ENCODE measurements around the gene PLD2. TPM values are rescaled to one million over a fixed set of nuclear protein-coding genes. Genes with fewer than 3 reads are reported as not detected.

Gene PLD2, protein sequence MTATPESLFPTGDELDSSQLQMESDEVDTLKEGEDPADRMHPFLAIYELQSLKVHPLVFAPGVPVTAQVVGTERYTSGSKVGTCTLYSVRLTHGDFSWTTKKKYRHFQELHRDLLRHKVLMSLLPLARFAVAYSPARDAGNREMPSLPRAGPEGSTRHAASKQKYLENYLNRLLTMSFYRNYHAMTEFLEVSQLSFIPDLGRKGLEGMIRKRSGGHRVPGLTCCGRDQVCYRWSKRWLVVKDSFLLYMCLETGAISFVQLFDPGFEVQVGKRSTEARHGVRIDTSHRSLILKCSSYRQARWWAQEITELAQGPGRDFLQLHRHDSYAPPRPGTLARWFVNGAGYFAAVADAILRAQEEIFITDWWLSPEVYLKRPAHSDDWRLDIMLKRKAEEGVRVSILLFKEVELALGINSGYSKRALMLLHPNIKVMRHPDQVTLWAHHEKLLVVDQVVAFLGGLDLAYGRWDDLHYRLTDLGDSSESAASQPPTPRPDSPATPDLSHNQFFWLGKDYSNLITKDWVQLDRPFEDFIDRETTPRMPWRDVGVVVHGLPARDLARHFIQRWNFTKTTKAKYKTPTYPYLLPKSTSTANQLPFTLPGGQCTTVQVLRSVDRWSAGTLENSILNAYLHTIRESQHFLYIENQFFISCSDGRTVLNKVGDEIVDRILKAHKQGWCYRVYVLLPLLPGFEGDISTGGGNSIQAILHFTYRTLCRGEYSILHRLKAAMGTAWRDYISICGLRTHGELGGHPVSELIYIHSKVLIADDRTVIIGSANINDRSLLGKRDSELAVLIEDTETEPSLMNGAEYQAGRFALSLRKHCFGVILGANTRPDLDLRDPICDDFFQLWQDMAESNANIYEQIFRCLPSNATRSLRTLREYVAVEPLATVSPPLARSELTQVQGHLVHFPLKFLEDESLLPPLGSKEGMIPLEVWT
- total RNA-seq (13.6 and 14.9 TPM in 2 replicates), polyA plus RNA-seq (12.7 and 14.3 TPM in 2 replicates), polyA minus RNA-seq (ENCODE audit: low replicate concordance) (26.1 and 36.7 TPM in 2 replicates)
- 13.6 and 15.2 TPM in 2 replicates for polyA plus RNA-seq (2012)

DNA sequence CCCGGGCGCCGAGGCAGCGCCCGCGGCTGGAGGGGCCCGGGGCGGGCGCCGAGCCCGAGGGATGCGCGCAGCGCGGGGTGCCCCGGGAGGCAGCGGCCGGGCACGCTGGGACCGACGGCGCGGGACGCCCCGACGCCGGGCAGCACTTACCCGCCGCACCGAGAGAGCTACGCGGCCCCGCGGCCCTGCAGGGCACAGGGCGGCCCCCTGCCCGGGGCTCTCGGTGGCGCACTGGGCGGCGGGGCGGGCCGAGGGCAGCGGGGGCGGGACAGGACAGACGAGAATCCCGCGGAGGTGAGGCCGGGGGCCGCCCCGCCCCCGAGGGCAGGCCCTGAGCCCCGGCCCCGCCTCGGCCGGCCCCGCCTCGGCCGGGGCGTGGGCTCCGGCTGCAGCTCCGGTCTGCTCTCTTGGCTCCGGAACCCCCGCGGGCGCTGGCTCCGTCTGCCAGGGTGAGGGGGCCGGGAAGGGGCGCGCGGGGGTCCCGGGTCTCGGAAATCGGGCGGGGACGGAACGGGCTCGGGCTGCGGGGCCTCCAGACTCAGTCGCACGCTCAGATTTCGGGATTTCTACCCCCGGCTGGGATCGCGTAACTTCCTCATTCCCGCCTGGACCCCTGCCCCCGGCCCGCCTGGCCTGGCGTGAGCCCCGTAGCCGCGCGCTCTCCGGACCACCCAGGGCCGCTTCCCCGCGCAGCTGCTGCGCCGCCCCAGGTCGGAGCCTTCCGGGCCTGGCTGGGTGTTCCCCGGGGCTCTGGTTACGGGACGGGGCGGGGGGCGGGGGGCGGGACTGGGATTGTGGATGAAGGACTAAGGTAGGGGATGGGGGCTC is at the start of gene PLD2:
PLD2 (plus strand) TSS at position 376 of the 828 bp plus-strand sequence. CDS start 621 bp downstream, outside the sequence.
- no peaks in the 10 kb centered on the region for H3K9me3 ChIP-seq (ENCODE audit: control insufficient read depth, insufficient read depth, low read depth, low read length)
- H4K20me1 ChIP-seq (ENCODE audit: control insufficient read depth, extremely low read depth, insufficient read depth, low read length) = no peaks in the 10 kb centered on the region
- TF ChIP-seq EZH2 (IDR thresholded peaks at IDR 0.05; ENCODE audit: low read length, missing control alignments) = no peak
- TF ChIP-seq, protein P1, sequence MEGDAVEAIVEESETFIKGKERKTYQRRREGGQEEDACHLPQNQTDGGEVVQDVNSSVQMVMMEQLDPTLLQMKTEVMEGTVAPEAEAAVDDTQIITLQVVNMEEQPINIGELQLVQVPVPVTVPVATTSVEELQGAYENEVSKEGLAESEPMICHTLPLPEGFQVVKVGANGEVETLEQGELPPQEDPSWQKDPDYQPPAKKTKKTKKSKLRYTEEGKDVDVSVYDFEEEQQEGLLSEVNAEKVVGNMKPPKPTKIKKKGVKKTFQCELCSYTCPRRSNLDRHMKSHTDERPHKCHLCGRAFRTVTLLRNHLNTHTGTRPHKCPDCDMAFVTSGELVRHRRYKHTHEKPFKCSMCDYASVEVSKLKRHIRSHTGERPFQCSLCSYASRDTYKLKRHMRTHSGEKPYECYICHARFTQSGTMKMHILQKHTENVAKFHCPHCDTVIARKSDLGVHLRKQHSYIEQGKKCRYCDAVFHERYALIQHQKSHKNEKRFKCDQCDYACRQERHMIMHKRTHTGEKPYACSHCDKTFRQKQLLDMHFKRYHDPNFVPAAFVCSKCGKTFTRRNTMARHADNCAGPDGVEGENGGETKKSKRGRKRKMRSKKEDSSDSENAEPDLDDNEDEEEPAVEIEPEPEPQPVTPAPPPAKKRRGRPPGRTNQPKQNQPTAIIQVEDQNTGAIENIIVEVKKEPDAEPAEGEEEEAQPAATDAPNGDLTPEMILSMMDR (conservative IDR thresholded peaks at IDR 0.05 in 1 of 2, IDR thresholded peaks at IDR 0.05 in 1 of 2; ENCODE audit: low read depth in 1 of 2, low read length in 2 of 2) = no peak
- peak within 1 kb of the TSS; percentile 72 to 82 (median 79) for H3K4me3 ChIP-seq (replicated peaks in 1 of 4; ENCODE audit: control extremely low read depth in 1 of 4, insufficient read depth in 1 of 4, low read depth in 3 of 4, low read length in 4 of 4)
- peak within 1 kb of the TSS; percentile 87 for H2AFZ ChIP-seq (ENCODE audit: low read length)
- no peaks in the 10 kb centered on the region for H3K4me1 ChIP-seq (ENCODE audit: control insufficient read depth, extremely low read depth, insufficient read depth, low read length)
- H3K4me2 ChIP-seq (ENCODE audit: extremely low read depth, insufficient read depth, low read length) = peak within 1 kb of the TSS; percentile 82
- H3K9ac ChIP-seq (ENCODE audit: insufficient read depth, low read length) = peak within 1 kb of the TSS; percentile 63
- H3K36me3 ChIP-seq (ENCODE audit: control insufficient read depth, insufficient read depth, low read length) = peaks cover 4% of the 10 kb centered on the region
- H3K79me2 ChIP-seq (ENCODE audit: control insufficient read depth, insufficient read depth, low read length) = no peaks in the 10 kb centered on the region
- no peaks in the 10 kb centered on the region for H3K27me3 ChIP-seq (ENCODE audit: control insufficient read depth, insufficient read depth, low read length)
- H3K27ac ChIP-seq (ENCODE audit: insufficient read depth, low read length) = no peak within 1 kb of the TSS
- DNase-seq (ENCODE audit: low read depth in 2 of 2) = peak; percentile 69 to 71

DNA sequence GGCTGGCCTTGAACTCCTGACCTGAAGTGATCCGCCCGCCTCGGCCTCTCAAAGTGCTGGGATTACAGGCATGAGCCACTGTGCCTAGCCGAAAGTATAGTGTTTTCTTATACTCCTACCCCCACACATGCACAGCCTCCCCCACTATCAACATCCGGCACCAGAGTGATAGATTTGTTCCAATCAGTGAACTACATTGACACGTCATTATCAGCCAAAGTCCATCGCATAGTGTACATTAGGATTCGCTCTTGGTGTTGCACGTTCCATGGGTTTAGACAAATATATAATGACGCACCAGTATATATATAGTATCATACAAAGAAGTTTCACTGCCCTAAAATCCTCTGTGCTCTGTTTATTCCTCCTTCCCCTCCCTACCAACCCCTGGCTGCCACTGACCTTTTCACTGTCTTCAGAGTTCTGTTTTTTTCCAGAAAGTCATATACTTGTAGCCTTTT is 47.1 kb upstream of the PLD2 start:
- Histone ChIP-seq H3K9ac (ENCODE audit: insufficient read depth, low read length) (no peak overlapping the region), H3K36me3 (ENCODE audit: control insufficient read depth, insufficient read depth, low read length) (no peaks in the 10 kb centered on the region), H3K4me2 (ENCODE audit: extremely low read depth, insufficient read depth, low read length) (no peak overlapping the region), H4K20me1 (ENCODE audit: control insufficient read depth, extremely low read depth, insufficient read depth, low read length) (no peaks in the 10 kb centered on the region), H3K4me1 (ENCODE audit: control insufficient read depth, extremely low read depth, insufficient read depth, low read length) (no peaks in the 10 kb centered on the region), H2AFZ (ENCODE audit: low read length) (no peak overlapping the region), H3K9me3 (ENCODE audit: control insufficient read depth, insufficient read depth, low read depth, low read length) (no peaks in the 10 kb centered on the region), H3K4me3 (replicated peaks in 1 of 4; ENCODE audit: control extremely low read depth in 1 of 4, insufficient read depth in 1 of 4, low read depth in 3 of 4, low read length in 4 of 4) (no peak overlapping the region), H3K79me2 (ENCODE audit: control insufficient read depth, insufficient read depth, low read length) (no peaks in the 10 kb centered on the region), H3K27me3 (ENCODE audit: control insufficient read depth, insufficient read depth, low read length) (peaks cover 12% of the 10 kb centered on the region), H3K27ac (ENCODE audit: insufficient read depth, low read length) (no peak overlapping the region)
- TF ChIP-seq, protein P1 (conservative IDR thresholded peaks at IDR 0.05 in 1 of 2, IDR thresholded peaks at IDR 0.05 in 1 of 2; ENCODE audit: low read depth in 1 of 2, low read length in 2 of 2) = no peak
- TF ChIP-seq EZH2 (IDR thresholded peaks at IDR 0.05; ENCODE audit: low read length, missing control alignments) = no peak
- DNase-seq (ENCODE audit: low read depth in 2 of 2) = no peak
